HG02678 (cell line): Measurements from ENCODE around the gene BRME1.
A peak's percentile ranks its signal among the peaks of the same experiment; 100 is the strongest.
"Not testable (repeated sequence)": the region's sequence is repeated elsewhere in the genome, so short reads cannot be mapped to it uniquely, and the experiment has no call there.

ENCODE experiments used
- ATAC-seq: cut with Tn5 transposase; IDR thresholded peaks from one replicate; pipeline ENCODE4 v1.9.1; 2021; ENCODE audit warnings: mild to moderate bottlenecking, moderate library complexity; ENCODE audit not compliant: unreplicated experiment

The BRME1 gene

DNA sequence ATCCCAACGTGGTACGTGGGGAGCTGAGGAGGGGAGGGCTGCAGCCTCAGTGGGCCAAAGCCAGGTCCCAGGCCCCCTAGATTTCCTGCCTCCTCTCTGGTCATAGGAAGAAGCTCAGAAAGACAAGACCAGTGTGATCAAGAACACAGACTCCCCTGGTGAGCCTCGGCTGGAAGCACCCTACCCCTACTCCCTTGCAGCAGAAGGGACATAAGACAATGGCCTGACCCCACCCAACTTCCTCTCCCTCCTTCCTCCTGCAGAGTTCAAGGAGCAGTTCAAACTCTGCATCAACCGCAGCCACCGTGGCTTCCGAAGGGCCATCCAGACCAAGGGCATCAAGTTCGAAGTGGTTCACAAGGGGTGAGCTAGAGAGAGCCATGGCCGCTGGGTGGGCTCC, 20.8 kb upstream of the BRME1 start:
- ATAC-seq = no peak

GRCh38 chr19:13926010-13926409, 20.1 kb upstream of the BRME1 start:
- no peak for ATAC-seq

DNA sequence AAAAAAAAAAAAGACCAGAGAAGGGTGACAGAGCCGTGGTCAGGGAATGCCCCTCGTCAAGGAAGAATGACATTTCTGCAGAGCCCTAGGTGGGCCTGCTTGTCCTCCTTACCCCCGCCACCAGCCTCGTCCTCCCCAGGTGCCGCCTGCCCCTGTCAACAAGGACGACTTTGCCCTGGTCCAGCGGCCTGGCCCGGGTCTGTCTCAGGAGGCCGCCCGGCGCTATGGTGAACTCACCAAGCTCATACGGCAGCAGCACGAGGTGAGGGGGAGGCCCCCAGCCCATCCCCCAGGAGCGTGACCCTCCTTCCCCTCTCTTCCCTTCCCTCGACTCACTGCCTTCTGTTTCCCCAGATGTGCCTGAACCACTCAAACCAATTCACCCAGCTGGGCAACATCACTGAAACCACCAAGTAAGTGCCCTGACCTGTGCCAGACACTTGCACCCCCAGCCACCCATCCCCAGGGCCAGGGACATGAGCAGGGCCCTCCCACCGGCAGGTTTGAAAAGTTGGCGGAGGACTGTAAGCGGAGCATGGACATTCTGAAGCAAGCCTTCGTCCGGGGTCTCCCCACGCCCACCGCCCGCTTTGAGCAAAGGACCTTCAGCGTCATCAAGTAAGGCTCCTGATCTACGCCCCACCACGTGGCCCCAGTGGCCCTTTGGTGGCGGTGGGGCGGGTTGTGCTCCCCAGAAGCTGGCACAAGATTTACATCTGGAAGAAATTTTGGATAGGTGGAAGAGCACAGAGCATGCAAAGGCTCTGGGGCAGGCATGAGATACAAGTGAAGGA, 17.5 kb upstream of the BRME1 start:
- ATAC-seq = no peak

- not testable (repeated sequence) for ATAC-seq
Measured at GRCh38 chr19:13922118-13922517, 16.2 kb upstream of the BRME1 start.

GRCh38 chr19:13920940-13921747, 15.2 kb upstream of the BRME1 start:
- no peak for ATAC-seq

DNA sequence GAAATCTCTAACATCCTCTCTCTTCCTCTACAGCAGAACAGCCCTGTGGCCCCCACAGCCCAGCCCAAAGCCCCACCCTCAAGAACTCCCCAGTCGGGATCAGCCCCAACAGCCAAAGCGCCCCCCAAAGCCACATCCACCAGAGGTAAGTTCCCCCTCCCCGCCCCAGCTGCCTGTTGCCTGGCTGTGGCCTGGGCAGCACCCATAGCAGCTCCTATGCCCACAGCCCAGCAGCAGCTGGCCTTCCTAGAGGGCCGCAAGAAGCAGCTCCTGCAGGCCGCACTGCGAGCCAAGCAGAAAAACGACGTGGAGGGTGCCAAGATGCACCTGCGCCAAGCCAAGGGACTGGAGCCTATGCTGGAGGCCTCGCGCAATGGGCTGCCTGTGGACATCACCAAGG, 14.6 kb upstream of the BRME1 start:
- no peak for ATAC-seq

DNA sequence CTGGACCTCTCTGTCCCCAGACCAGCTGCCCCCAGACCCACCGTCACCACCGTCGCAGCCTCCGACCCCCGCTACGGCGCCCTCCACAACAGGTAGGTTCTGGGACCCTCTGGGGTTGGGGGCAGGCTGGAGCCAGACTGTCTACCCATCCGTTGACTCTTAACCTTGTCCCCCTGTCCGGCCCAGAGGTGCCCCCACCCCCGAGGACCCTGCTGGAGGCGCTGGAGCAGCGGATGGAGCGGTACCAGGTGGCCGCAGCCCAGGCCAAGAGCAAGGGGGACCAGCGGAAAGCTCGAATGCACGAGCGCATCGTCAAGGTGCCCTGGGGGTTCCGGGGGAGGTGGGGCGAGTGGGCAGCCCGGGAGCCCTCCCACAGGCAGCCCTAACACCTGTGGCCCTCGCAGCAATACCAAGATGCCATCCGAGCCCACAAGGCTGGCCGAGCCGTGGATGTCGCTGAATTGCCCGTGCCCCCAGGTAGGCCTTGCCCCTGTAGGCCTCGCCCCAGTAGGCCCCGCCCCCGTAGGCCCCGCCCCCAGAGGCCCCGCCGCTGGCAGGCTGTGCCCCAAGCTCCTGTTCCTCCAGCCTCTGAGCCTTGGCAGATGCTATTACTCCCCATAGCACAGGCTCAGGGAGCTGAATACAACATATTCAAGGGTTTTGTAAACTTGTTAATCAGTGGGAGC, 13.0 kb upstream of the BRME1 start:
- ATAC-seq = no peak

- no peak for ATAC-seq
Measured at GRCh38 chr19:13917888-13918406, 12.0 kb upstream of the BRME1 start.

- no peak for ATAC-seq
Measured at GRCh38 chr19:13914777-13915176, 8.9 kb upstream of the BRME1 start.

GRCh38 chr19:13913352-13913751, 7.4 kb upstream of the BRME1 start:
- no peak for ATAC-seq

- ATAC-seq = no peak
Measured at GRCh38 chr19:13909430-13909829, 3.5 kb upstream of the BRME1 start.

GRCh38 chr19:13908674-13909073, 2.8 kb upstream of the BRME1 start:
- ATAC-seq = no peak

DNA sequence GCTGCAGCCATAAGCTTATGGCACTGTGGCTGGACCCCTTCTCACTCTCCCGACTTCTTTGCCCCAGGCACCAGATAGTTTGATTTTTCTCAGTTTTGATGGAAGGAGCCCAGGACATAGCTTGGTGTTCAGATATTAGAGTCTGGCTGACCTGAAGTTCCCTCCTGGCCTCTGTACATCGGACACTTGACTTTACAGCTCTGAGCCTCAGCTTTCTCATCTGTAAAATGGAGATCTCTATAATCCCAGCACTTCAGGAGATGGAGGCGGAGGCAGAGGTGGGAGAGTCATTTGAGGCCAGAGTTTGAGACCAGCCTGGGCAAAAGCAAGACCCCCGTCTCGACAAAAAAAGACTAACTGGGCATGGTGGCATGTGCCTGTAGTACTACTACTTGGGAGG, 993 bp upstream of the BRME1 start:
- ATAC-seq = no peak

GRCh38 chr19:13906521-13906904, 596 bp upstream of the BRME1 start:
- peak; percentile 6 for ATAC-seq

GRCh38 chr19:13902993-13903555, 2.8 kb downstream of the BRME1 start:
- no peak for ATAC-seq

GRCh38 chr19:13899912-13900584, 5.9 kb downstream of the BRME1 start:
- ATAC-seq = no peak

DNA sequence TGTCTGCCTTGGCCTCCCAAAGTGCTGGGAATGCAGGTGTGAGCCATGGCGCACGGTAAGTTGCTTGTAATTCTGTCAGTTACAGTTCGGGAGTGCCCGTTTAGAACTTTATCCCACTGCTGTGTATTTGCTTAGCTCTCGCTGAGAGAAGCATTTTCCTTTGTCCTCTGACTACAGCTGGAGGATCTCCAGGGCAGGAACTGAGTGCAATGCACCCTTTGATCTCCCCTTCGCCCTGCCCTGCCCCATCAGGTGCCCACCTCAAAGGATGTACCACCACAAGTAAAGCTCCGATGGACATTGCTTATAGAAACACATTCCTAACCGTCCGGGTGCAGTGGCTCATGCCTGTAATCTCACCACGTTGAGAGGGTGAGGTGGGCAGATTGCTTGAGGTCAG, 6.5 kb downstream of the BRME1 start:
- ATAC-seq = no peak

- ATAC-seq = no peak
Measured at GRCh38 chr19:13896227-13896626, 9.7 kb downstream of the BRME1 start.

- ATAC-seq = no peak
Measured at GRCh38 chr19:13894552-13894951, 11.4 kb downstream of the BRME1 start.

- ATAC-seq = no peak
Measured at GRCh38 chr19:13892870-13893269, 13.0 kb downstream of the BRME1 start.

GRCh38 chr19:13890136-13890535, 15.8 kb downstream of the BRME1 start:
- no peak for ATAC-seq
